Measurements from ENCODE around the gene TAF4B.
"Not testable (repeated sequence)": the region's sequence is repeated elsewhere in the genome, so short reads cannot be mapped to it uniquely, and the experiment has no call there.

Gene TAF4B

GRCh38 chr18:26226229-26227050 is at the start of gene TAF4B:
Gene TAF4B, plus strand, starts transcription at chr18:26226445. Its CDS starts 489 bp downstream, at chr18:26226934.
- in situ Hi-C loops (cut with MboI; ENCODE audit: low sequenced_read_pairs) = no loop called here

- in situ Hi-C loops (cut with MboI; ENCODE audit: low sequenced_read_pairs) = no loop called here
Observed at GRCh38 chr18:26181343-26181826, 44.9 kb upstream of the TAF4B start.

DNA sequence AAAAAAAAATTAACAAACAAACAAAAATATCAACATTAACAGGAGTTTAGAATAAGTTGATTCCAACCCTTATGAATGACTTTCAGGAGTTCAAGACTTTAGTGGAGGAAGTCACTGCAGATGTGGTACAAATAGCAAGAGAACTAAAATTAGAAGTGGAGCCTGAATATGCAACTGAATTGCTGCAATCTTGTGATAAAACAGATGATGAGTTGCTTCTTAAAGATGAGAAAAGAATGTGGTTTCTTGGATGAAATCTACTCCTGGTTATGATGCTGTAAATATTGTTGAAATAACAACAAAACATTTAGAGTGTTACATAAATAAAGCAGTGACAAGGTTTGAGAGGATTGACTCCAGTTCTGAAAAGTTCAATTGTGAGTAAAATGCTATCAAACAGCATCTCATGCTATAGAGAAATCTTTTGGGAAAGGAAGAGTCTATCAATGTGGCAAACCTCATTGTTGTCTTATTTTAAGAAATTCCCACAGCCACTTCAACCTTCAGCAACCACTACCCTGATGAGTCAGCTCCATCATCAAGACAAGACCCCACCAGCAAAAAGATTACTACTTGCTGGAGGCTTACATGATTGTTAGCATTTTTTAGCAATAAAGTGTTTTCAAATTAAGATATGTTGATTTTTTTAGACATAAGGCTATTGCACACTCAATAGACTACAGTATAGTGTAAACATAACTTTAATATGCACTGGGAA is 42.7 kb upstream of the TAF4B start:
- in situ Hi-C loops (cut with MboI; ENCODE audit: low sequenced_read_pairs) = no loop called here

DNA sequence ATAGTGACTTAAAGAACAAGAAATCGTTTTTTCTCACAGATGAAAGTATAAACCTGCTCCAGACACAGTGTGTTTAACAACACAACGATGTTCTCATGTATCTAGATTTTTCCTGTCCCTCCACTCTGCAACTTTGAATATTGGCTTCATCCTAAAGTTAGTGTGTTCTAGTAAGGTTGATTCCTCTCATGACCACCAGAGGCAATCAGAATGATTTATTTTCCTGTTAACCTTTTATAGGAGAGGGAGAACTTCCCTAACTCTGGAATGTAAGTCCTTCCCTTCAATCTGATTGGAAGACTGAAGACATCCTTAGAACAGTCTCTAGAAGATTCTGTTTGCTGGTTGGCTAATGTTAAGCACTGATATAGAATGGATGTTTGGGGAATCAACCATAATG is 41.0 kb upstream of the TAF4B start:
- in situ Hi-C loops (cut with MboI; ENCODE audit: low sequenced_read_pairs) = no loop called here

GRCh38 chr18:26190506-26190905 is 35.7 kb upstream of the TAF4B start:
- in situ Hi-C loops (cut with MboI; ENCODE audit: low sequenced_read_pairs) = no loop called here

GRCh38 chr18:26192233-26192632 is 34.0 kb upstream of the TAF4B start:
- in situ Hi-C loops (cut with MboI; ENCODE audit: low sequenced_read_pairs) = no loop called here

GRCh38 chr18:26196605-26197004 is 29.6 kb upstream of the TAF4B start:
- in situ Hi-C loops (cut with MboI; ENCODE audit: low sequenced_read_pairs) = no loop called here

DNA sequence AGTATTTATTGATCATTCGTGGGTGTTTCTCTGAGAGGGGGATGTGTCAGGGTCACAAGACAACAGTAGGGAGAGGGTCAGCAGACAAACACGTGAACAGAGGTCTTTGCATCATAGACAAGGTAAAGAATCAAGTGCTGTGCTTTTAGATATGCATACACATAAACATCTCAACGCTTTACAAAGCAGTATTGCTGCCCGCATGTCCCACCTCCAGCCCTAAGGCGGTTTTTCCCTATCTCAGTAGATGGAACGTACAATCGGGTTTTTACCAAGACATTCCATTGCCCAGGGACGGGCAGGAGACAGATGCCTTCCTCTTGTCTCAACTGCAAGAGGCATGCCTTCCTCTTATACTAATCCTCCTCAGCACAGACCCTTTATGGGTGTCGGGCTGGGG is 24.2 kb upstream of the TAF4B start:
- in situ Hi-C loops (cut with MboI; ENCODE audit: low sequenced_read_pairs) = not testable (repeated sequence)

DNA sequence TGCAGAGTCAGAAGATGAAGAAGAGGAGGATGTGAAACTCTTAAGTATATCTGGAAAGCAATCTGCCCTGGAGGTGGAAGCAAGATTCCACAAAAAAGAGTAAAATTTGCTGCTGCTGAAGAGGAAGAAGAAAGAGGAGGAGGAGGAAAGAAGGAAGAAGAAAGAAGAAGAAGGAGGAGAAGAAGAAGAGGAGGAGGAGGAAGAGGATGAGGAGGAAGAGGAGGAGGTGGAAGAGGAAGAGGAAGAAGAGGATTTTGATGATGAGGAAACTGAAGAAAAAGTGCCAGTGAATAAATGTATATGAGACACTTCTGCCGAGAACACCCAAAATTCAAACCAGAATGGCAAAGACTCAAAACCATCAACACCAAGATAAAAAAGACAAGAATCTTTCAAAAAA is 20.9 kb upstream of the TAF4B start:
- in situ Hi-C loops (cut with MboI; ENCODE audit: low sequenced_read_pairs) = no loop called here

DNA sequence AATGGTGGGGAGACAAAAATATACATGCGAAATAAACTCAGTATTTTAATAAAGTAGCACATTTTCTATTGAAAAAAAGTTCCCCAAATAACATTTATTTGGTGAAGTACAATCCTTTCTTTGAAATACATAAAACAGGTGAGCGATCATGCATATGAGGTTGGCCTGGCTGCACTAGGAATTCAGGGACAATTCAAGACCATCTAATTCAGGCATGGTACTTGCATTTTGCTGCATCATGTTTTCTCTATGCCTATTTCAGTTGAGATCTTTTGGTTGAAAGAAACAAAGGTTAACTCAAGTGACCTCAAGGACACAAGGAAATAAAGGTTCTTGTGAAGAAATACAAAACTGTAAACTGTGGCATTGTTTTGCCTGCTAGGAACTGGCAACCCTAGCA is 19.8 kb upstream of the TAF4B start:
- in situ Hi-C loops (cut with MboI; ENCODE audit: low sequenced_read_pairs) = no loop called here

DNA sequence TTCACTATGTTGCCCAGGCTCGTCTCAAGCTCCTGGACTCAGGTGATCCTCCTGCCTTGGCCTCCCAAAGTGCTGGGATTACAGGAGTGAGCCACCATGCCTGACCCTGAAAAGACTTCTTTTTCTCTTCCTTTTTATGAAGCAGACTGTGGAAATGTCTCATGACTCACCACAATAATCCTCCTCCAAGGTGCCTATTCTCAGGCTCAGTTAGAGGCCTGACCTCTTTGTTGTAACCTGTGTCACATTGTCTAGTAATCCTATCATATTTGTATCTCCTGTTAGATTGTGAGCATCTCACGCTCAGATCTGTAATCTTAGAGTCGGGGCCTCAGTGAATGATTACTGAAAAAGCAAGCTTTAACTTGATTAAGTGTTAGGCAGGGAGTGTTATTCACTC is 18.3 kb upstream of the TAF4B start:
- in situ Hi-C loops (cut with MboI; ENCODE audit: low sequenced_read_pairs) = no loop called here

DNA sequence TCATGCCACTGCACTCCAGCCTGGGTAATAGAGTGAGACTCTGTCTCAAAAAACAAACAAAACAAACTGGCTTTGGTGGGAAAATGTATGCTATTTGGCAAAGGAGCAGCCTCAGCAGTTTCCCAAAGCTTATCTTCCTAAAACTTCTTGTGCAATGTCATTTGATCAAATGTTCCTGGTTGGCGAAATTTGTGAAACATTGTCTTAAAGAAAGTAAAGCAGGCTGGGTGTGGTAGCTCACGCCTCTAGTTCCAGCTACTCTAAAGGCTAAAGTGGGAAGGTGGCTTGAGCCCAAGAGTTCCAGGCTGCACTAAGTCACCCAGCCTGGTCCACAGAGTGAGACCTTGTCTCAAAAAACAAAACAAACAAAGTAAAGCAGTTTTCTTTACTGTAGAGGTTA is 17.3 kb upstream of the TAF4B start:
- in situ Hi-C loops (cut with MboI; ENCODE audit: low sequenced_read_pairs) = no loop called here

DNA sequence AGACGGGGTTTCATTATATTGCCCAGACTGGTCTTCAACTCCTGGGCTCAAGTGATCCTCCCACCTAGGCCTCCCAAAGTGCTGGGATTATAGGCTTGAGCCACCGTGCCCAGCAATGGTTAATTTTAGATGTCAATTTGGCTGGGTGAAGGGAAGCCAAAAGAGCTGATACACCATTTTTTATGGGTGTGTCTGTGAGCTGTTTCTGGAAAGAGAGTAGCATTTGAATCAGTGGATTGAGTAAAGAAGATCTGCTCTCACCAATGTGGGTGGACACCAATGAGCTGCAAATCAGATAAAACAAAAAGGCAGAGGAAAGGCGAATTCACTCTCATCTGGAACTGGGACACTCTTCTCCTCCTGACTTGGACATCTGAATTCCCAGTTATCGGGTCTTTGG is 16.1 kb upstream of the TAF4B start:
- in situ Hi-C loops (cut with MboI; ENCODE audit: low sequenced_read_pairs) = no loop called here

GRCh38 chr18:26215247-26215970 is 10.8 kb upstream of the TAF4B start:
- in situ Hi-C loops (cut with MboI; ENCODE audit: low sequenced_read_pairs) = no loop called here

- in situ Hi-C loops (cut with MboI; ENCODE audit: low sequenced_read_pairs) = no loop called here
Observed at GRCh38 chr18:26225022-26225693, 1.1 kb upstream of the TAF4B start.

GRCh38 chr18:26225915-26226228 is 373 bp upstream of the TAF4B start:
- in situ Hi-C loops (cut with MboI; ENCODE audit: low sequenced_read_pairs) = no loop called here

DNA sequence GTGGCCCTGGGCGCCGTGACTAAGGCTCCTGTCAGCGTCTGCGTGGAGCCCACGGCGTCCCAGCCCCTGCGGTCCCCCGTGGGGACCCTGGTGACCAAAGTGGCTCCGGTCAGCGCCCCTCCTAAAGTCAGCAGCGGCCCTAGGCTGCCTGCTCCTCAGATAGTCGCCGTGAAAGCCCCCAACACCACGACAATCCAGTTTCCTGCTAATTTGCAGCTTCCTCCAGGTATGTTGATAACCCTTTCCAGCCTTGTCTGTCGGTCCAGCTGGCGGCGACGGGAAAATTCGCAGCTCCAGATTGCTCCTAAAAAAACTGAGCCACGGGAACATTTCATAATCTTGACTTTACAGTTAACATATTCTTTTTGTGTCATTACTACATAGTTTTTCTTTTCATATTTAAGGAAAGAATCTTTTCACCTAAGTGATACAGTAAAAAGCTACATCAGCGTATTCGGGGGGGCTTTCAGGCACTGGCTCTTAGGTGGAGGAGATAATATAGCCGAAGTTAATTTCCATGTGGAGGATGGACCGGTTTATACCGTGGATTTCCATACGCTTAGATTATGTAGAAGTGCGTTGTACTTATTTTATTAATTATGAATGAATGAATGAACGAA is 916 bp downstream of the TAF4B start:
- in situ Hi-C loops (cut with MboI; ENCODE audit: low sequenced_read_pairs) = no loop called here

DNA sequence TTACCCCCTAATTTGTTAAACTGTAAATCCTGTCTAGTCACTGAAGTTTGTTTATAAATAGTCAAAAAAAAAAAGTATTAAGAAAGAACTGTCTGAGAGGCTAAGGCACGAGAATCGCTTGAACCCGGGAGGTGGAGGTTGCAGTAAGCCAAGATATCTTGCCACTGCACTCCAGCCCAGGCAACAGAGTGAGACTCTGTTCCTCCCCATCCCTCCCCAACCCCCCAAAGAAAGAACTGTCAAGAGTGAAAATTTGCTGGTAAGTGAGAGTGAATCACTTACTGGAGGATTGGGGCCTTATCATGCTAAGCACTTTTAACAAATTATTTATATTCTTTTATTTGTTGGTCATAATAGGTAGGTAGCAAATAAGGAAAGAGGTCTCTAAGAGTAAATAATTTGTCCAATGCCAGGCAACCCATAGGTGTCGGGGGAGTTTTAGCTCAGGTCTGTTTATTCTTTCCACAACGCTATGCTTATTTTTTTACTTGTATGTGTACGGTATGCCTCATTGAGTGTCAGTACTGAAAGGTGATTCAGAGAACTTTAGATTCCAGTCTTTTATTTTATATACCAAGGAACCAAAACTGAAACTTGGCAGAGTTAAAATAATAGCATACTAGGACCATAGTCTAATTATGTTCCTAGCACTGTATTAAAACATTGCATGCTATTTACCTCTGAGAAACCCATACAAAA is 2.5 kb downstream of the TAF4B start:
- in situ Hi-C loops (cut with MboI; ENCODE audit: low sequenced_read_pairs) = no loop called here

GRCh38 chr18:26230497-26230896 is 4.3 kb downstream of the TAF4B start:
- in situ Hi-C loops (cut with MboI; ENCODE audit: low sequenced_read_pairs) = no loop called here

DNA sequence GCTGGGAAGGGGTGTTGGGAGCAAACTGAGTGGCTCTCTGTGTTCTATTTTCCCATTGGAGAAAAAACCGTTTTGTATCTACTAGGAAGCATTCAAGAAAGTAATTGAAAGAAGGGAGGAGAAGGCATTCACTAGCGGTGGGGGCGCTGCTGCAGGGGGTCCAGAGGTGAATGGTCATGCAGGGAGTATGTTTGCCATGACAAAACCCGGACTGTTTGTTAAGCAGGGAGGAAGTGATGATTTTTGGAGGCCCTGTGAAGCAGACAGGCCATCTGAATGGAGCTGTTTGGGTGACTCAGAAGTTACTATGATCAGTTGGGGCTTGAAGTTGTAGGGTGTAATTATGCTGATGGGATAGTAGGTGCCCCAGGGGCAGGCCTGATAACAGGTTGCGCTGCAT is 7.0 kb downstream of the TAF4B start:
- in situ Hi-C loops (cut with MboI; ENCODE audit: low sequenced_read_pairs) = no loop called here
